PC-3 (cell line): Measurements from ENCODE around the gene MKI67. TPM values are rescaled to one million over a fixed set of nuclear protein-coding genes. Genes with fewer than 3 reads are reported as not detected.

Experiments
- ATAC-seq: fragments of 200-7000 bp; cut with Tn5 transposase; 2 replicates; pipeline ENCODE4 v1.9.1; 2020; ENCODE audit warnings: mild to moderate bottlenecking, moderate library complexity
- BruUV-seq: library from RNA; stranded (reverse); fragments of 400-500 nt; replicated peaks from 2 replicates; lab custom pipeline; 2021; lab: Mats Ljungman, UMichigan
- CTCF ChIA-PET: fragments of 300-600 bp; sonication (Branson Sonifier 250); formaldehyde crosslinking; loops from one replicate; lab custom pipeline; 2022; ENCODE audit warnings: antibody characterized with exemption; lab: Charles Lee
- POLR2A ChIA-PET: fragments of 300-600 bp; sonication (Branson Sonifier 250); formaldehyde crosslinking; loops from one replicate; lab custom pipeline; 2022; ENCODE audit warnings: antibody characterized with exemption; ENCODE audit not compliant: unreplicated experiment; lab: Charles Lee
- DNase-seq: peaks from one replicate; pipeline ENCODE4 v3.0.0-alpha.2; 2015
- H2AFZ ChIP-seq: fragments of 300-600 bp; sonication (generic); 2 replicates; pipeline ENCODE4 v1.6.0; 2016; ENCODE audit warnings: antibody characterized with exemption, low read length
- H3F3A ChIP-seq: fragments of 300-600 bp; sonication (generic); one replicate; pipeline ENCODE4 v1.6.0; 2017; ENCODE audit warnings: antibody characterized with exemption, low read length, control low read depth, mild to moderate bottlenecking; ENCODE audit not compliant: unreplicated experiment
- H3K27ac ChIP-seq: fragments of 300-600 bp; sonication (generic); 2 replicates; pipeline ENCODE4 v1.5.1; 2016; ENCODE audit warnings: mild to moderate bottlenecking, low read length
- H3K27me3 ChIP-seq: fragments of 300-600 bp; sonication (generic); 2 replicates; pipeline ENCODE4 v1.6.1; 2016; ENCODE audit warnings: low read length, mixed read lengths
- H3K36me3 ChIP-seq: fragments of 300-600 bp; sonication (generic); 2 replicates; pipeline ENCODE4 v1.6.1; 2016; ENCODE audit warnings: low read depth, mixed run types, low read length, mixed read lengths
- H3K4me1 ChIP-seq: fragments of 300-600 bp; sonication (generic); 2 replicates; pipeline ENCODE4 v1.5.1; 2016; ENCODE audit warnings: low read length; ENCODE audit not compliant: insufficient read depth
- H3K4me2 ChIP-seq: fragments of 300-600 bp; sonication (generic); 2 replicates; pipeline ENCODE4 v1.6.0; 2016; ENCODE audit warnings: low read length
- H3K4me3 ChIP-seq: fragments of 300-600 bp; sonication (generic); 2 replicates; pipeline ENCODE4 v1.5.1; 2016; ENCODE audit warnings: mild to moderate bottlenecking, low read length, mixed read lengths
- H3K79me2 ChIP-seq: fragments of 300-600 bp; sonication (generic); 2 replicates; pipeline ENCODE4 v1.6.1; 2017; ENCODE audit warnings: low read length, mixed read lengths
- H3K9ac ChIP-seq: fragments of 300-600 bp; sonication (generic); 2 replicates; pipeline ENCODE4 v1.6.0; 2016; ENCODE audit warnings: mild to moderate bottlenecking, low read length
- H3K9me2 ChIP-seq: fragments of 300-600 bp; sonication (generic); replicated peaks from 2 replicates; pipeline ENCODE4 v1.6.1; 2016; ENCODE audit warnings: mixed run types, low read length, mixed read lengths
- H3K9me3 ChIP-seq: fragments of 300-600 bp; sonication (generic); 2 replicates; pipeline ENCODE4 v1.6.1; 2016; ENCODE audit warnings: low read length, mixed read lengths
- H4K20me1 ChIP-seq: fragments of 300-600 bp; sonication (generic); 2 replicates; pipeline ENCODE4 v1.6.1; 2016; ENCODE audit warnings: low read length, mixed read lengths
- EZH2 ChIP-seq: fragments of 300-600 bp; sonication (generic); IDR thresholded peaks from one replicate; pipeline ENCODE4 v1.6.1; 2017; ENCODE audit warnings: antibody characterized with exemption, mild to moderate bottlenecking, low read length; ENCODE audit not compliant: unreplicated experiment
- EZH2phosphoT487 ChIP-seq: fragments of 300-600 bp; sonication (generic); IDR thresholded peaks from 2 replicates; pipeline ENCODE4 v1.6.1; 2018; ENCODE audit warnings: mild to moderate bottlenecking, antibody characterized with exemption, low read length, borderline replicate concordance
- intact Hi-C: fragments of 100-400 bp; cut with micrococcal nuclease; formaldehyde crosslinking; loops from 2 replicates; pipeline ENCODE4 v1.9.0; 2023
- total RNA-seq: library from RNA; depleted of rRNA; stranded (reverse); fragments of >200 nt; gene quantifications from 2 replicates; pipeline ENCODE4 v1.2.3, GENCODE V29; 2014
- TF ChIP-seq, protein P1 (sequence below): fragments of 300-600 bp; sonication (generic); conservative IDR thresholded peaks from 2 replicates; pipeline ENCODE4 v1.5.1; 2017; ENCODE audit warnings: antibody characterized with exemption, low read depth, mild to moderate bottlenecking, low read length

Gene MKI67
- total RNA-seq, 1 experiment from 2014 or later = 66.0 TPM

GRCh38 chr10:128115356-128115755 lies 10.9 kb downstream of the MKI67 start:
- H2AFZ ChIP-seq = no peak overlapping the region
- intact Hi-C loops = no loop called here
- no peaks in the 10 kb centered on the region for H3K4me1 ChIP-seq
- H3K9me3 ChIP-seq = no peaks in the 10 kb centered on the region
- peaks cover 88% of the 10 kb centered on the region for H3K36me3 ChIP-seq
- DNase-seq (no peak), ATAC-seq (no peak)
- peaks cover 15% of the 10 kb centered on the region for H4K20me1 ChIP-seq
- CTCF ChIA-PET = no interaction called here
- no peak overlapping the region for H3K27ac ChIP-seq
- H3K79me2 ChIP-seq = peaks cover 45% of the 10 kb centered on the region
- POLR2A ChIA-PET = no interaction called here
- no peaks in the 10 kb centered on the region for H3K9me2 ChIP-seq
- H3F3A ChIP-seq = no peaks in the 10 kb centered on the region
- H3K9ac ChIP-seq = no peak overlapping the region
- TSS peak; percentile 38 for BruUV-seq
- no peaks in the 10 kb centered on the region for H3K27me3 ChIP-seq
- TF ChIP-seq, protein P1, sequence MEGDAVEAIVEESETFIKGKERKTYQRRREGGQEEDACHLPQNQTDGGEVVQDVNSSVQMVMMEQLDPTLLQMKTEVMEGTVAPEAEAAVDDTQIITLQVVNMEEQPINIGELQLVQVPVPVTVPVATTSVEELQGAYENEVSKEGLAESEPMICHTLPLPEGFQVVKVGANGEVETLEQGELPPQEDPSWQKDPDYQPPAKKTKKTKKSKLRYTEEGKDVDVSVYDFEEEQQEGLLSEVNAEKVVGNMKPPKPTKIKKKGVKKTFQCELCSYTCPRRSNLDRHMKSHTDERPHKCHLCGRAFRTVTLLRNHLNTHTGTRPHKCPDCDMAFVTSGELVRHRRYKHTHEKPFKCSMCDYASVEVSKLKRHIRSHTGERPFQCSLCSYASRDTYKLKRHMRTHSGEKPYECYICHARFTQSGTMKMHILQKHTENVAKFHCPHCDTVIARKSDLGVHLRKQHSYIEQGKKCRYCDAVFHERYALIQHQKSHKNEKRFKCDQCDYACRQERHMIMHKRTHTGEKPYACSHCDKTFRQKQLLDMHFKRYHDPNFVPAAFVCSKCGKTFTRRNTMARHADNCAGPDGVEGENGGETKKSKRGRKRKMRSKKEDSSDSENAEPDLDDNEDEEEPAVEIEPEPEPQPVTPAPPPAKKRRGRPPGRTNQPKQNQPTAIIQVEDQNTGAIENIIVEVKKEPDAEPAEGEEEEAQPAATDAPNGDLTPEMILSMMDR = no peak
- TF ChIP-seq EZH2 (no peak), EZH2phosphoT487 (no peak)
- H3K4me3 ChIP-seq = no peak overlapping the region
- H3K4me2 ChIP-seq = no peak overlapping the region

DNA sequence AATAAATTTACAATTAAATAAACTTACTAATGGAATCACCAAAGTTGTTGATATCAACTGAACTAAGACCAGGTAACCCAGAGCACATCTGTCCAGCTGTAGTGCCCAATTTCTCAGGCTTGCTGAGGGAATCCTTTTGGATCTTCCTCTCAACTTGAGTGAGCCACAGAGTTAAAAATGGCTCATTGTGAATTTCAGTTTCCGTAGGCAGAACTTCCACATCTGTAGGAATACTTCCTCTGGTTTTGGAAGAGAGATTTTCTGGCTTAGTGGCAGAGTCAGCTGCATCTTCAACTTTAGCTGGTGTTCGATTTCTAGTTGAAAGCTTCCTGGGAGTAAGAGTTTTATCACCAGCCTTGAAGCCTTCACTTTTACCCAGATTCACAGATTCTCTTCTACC lies 11.3 kb downstream of the MKI67 start:
- Histone ChIP-seq H2AFZ (no peak overlapping the region), H3K4me2 (no peak overlapping the region), H3K36me3 (peaks cover 92% of the 10 kb centered on the region), H4K20me1 (peaks cover 15% of the 10 kb centered on the region), H3K4me3 (no peak overlapping the region), H3F3A (no peaks in the 10 kb centered on the region), H3K9me2 (no peaks in the 10 kb centered on the region), H3K27me3 (no peaks in the 10 kb centered on the region), H3K9me3 (no peaks in the 10 kb centered on the region), H3K79me2 (peaks cover 40% of the 10 kb centered on the region), H3K9ac (no peak overlapping the region), H3K27ac (no peak overlapping the region), H3K4me1 (no peaks in the 10 kb centered on the region)
- intact Hi-C loops = no loop called here
- TF ChIP-seq, protein P1 = no peak
- TF ChIP-seq EZH2phosphoT487 (no peak), EZH2 (no peak)
- DNase-seq (no peak), ATAC-seq (no peak)
- BruUV-seq = no TSS peak
- CTCF ChIA-PET = no interaction called here
- POLR2A ChIA-PET = no interaction called here

- Histone ChIP-seq H3K79me2 (peaks cover 24% of the 10 kb centered on the region), H2AFZ (no peak overlapping the region), H3K27ac (no peak overlapping the region), H3F3A (no peaks in the 10 kb centered on the region), H4K20me1 (peaks cover 8% of the 10 kb centered on the region), H3K36me3 (peaks cover 94% of the 10 kb centered on the region), H3K9me2 (no peaks in the 10 kb centered on the region), H3K4me1 (no peaks in the 10 kb centered on the region), H3K27me3 (no peaks in the 10 kb centered on the region), H3K4me3 (no peak overlapping the region), H3K9me3 (no peaks in the 10 kb centered on the region), H3K9ac (no peak overlapping the region), H3K4me2 (no peak overlapping the region)
- no TSS peak for BruUV-seq
- TF ChIP-seq, protein P1 = no peak
- TF ChIP-seq EZH2 (no peak), EZH2phosphoT487 (no peak)
- DNase-seq (no peak), ATAC-seq (no peak)
- intact Hi-C loops = no loop called here
- CTCF ChIA-PET = no interaction called here
- POLR2A ChIA-PET = no interaction called here
Measured at GRCh38 chr10:128113026-128113425, 13.2 kb downstream of the MKI67 start.
